Activated CD8-positive, alpha-beta T cell treated with anti-CD3 and anti-CD28 coated beads for 36 hours (primary cell): ENCODE measurements around the gene SYNGR4. TPM values are rescaled to one million over a fixed set of nuclear protein-coding genes. Genes with fewer than 3 reads are reported as not detected.
A peak's percentile ranks its signal among the peaks of the same experiment; 100 is the strongest.

Experiments
- ATAC-seq: fragments of 200-7000 bp; cut with Tn5 transposase; one replicate; pipeline ENCODE4 v1.10.0; 2021; ENCODE audit warnings: mild to moderate bottlenecking, moderate library complexity
- CTCF ChIA-PET: fragments of 350-600 bp; sonication (Branson Sonifier 250); formaldehyde crosslinking; loops from one replicate; lab custom pipeline; 2021; ENCODE audit warnings: antibody characterized with exemption; lab: Charles Lee
- POLR2A ChIA-PET: fragments of 350-600 bp; sonication (Branson Sonifier 250); formaldehyde crosslinking; loops from one replicate; lab custom pipeline; 2021; ENCODE audit warnings: antibody characterized with exemption; lab: Charles Lee
- DNase-seq: peaks from one replicate; pipeline ENCODE4 v3.0.0-alpha.2; 2020
- H3K27ac Mint-ChIP-seq: one replicate; pipeline ENCODE4 v1.8.0; 2021; ENCODE audit warnings: mild to moderate bottlenecking, mixed read lengths
- H3K27me3 Mint-ChIP-seq: one replicate; pipeline ENCODE4 v1.8.0; 2021; ENCODE audit warnings: mixed read lengths
- H3K36me3 Mint-ChIP-seq: one replicate; pipeline ENCODE4 v1.8.0; 2021; ENCODE audit warnings: low read depth, mixed read lengths
- H3K4me1 Mint-ChIP-seq: one replicate; pipeline ENCODE4 v1.8.0; 2021; ENCODE audit warnings: low read depth, mixed read lengths
- H3K4me3 Mint-ChIP-seq: one replicate; pipeline ENCODE4 v1.8.0; 2021; ENCODE audit warnings: mild to moderate bottlenecking, moderate library complexity, mixed read lengths
- H3K9me3 Mint-ChIP-seq: one replicate; pipeline ENCODE4 v1.8.0; 2021; ENCODE audit warnings: mixed read lengths
- CTCF ChIP-seq: fragments of 200-600 bp; IDR thresholded peaks from one replicate; pipeline ENCODE4 v1.8.0; 2022; ENCODE audit warnings: antibody characterized with exemption, mild to moderate bottlenecking
- intact Hi-C: fragments of 100-400 bp; cut with micrococcal nuclease; formaldehyde crosslinking; loops from one replicate; pipeline ENCODE4 v1.10.0; 2022
- total RNA-seq, 2 experiments: library from RNA; stranded (reverse); gene quantifications; one replicate each; pipeline ENCODE4 v1.2.3, GENCODE V29; 2021

Gene SYNGR4
- total RNA-seq, 2 experiments from 2014 or later = 0.38 TPM; not detected in 1

- no peak overlapping the region for H3K4me3 Mint-ChIP-seq
- no peaks in the 10 kb centered on the region for H3K36me3 Mint-ChIP-seq
- no peak for DNase-seq
- ChIA-PET CTCF (no interaction called here), POLR2A (no interaction called here)
- H3K9me3 Mint-ChIP-seq = peaks cover 6% of the 10 kb centered on the region
- ATAC-seq = no peak
- intact Hi-C loops = no loop called here
- no peak overlapping the region for H3K27ac Mint-ChIP-seq
- H3K4me1 Mint-ChIP-seq = peaks cover 42% of the 10 kb centered on the region
- peaks cover 41% of the 10 kb centered on the region for H3K27me3 Mint-ChIP-seq
- no peak for TF ChIP-seq CTCF
These were observed 32.6 kb downstream of the SYNGR4 start for GRCh38 chr19:48396824-48397176.

- CTCF ChIA-PET = no interaction called here
- peaks cover 41% of the 10 kb centered on the region for H3K27me3 Mint-ChIP-seq
These were observed 33.3 kb downstream of the SYNGR4 start for GRCh38 chr19:48397263-48398101.

GRCh38 chr19:48398102-48398374 is 33.9 kb downstream of the SYNGR4 start:
- TF ChIP-seq CTCF = no peak
- ChIA-PET CTCF (no interaction called here), POLR2A (no interaction called here)
- H3K4me3 Mint-ChIP-seq = peak overlapping the region; percentile 82
- peaks cover 6% of the 10 kb centered on the region for H3K9me3 Mint-ChIP-seq
- DNase-seq (no peak), ATAC-seq (no peak)
- H3K4me1 Mint-ChIP-seq = peaks cover 40% of the 10 kb centered on the region
- peaks cover 37% of the 10 kb centered on the region for H3K27me3 Mint-ChIP-seq
- intact Hi-C loops = no loop called here
- peak overlapping the region; percentile 81 for H3K27ac Mint-ChIP-seq
- H3K36me3 Mint-ChIP-seq = no peaks in the 10 kb centered on the region

More at GRCh38 chr19:48397263-48398101, 33.3 kb downstream of the SYNGR4 start:
- POLR2A ChIA-PET = no interaction called here
- Mint-ChIP-seq H3K4me3 (peak overlapping the region; percentile 82), H3K4me1 (peaks cover 42% of the 10 kb centered on the region), H3K9me3 (peaks cover 6% of the 10 kb centered on the region), H3K27ac (peak overlapping the region; percentile 81), H3K36me3 (no peaks in the 10 kb centered on the region)
- DNase-seq (no peak), ATAC-seq (no peak)
- intact Hi-C loops = no loop called here
- TF ChIP-seq CTCF = no peak

- H3K27me3 Mint-ChIP-seq = peaks cover 36% of the 10 kb centered on the region
- peaks cover 6% of the 10 kb centered on the region for H3K9me3 Mint-ChIP-seq
- POLR2A ChIA-PET = no interaction called here
- DNase-seq (peak; percentile 92), ATAC-seq (peak; percentile 77)
- no peaks in the 10 kb centered on the region for H3K36me3 Mint-ChIP-seq
- CTCF ChIA-PET = no interaction called here
- TF ChIP-seq CTCF = no peak
- peak overlapping the region; percentile 82 for H3K4me3 Mint-ChIP-seq
- H3K27ac Mint-ChIP-seq = no peak overlapping the region
- peaks cover 43% of the 10 kb centered on the region for H3K4me1 Mint-ChIP-seq
- intact Hi-C loops = no loop called here
These were observed 34.4 kb downstream of the SYNGR4 start for GRCh38 chr19:48398375-48399235.
